Natural killer cell (primary cell): ENCODE measurements around the gene ANGEL2. TPM values are rescaled to one million over a fixed set of nuclear protein-coding genes. Genes with fewer than 3 reads are reported as not detected.

Experiments used
- ATAC-seq, 3 donors: fragments of 150-1000 bp in 2 of 3; fragments of 200-7000 bp in 1 of 3; cut with Tn5 transposase; 1 replicate in 1 of 3; 2 replicates in 2 of 3; pipeline ENCODE4 v1.10.0; 2021; ENCODE audit warnings: mild to moderate bottlenecking in 2 of 3, moderate library complexity in 2 of 3
- DNase-seq, 2 donors: peaks; one replicate each; pipeline versions ENCODE4 v3.0.0 to v3.0.0-alpha.2; 2013 to 2021; ENCODE audit warnings: mixed read lengths in 1 of 2
- H3K27ac ChIP-seq: one replicate; pipeline ENCODE4 v1.5.1; 2013; ENCODE audit warnings: mild to moderate bottlenecking, low read length
- H3K27me3 ChIP-seq: one replicate; pipeline ENCODE4 v1.6.1; 2013; ENCODE audit warnings: low read length; ENCODE audit not compliant: control insufficient read depth, insufficient read depth
- H3K36me3 ChIP-seq: one replicate; pipeline ENCODE4 v1.6.1; 2013; ENCODE audit warnings: low read length; ENCODE audit not compliant: control insufficient read depth, insufficient read depth
- H3K4me1 ChIP-seq: one replicate; pipeline ENCODE4 v1.6.1; 2013; ENCODE audit warnings: low read length; ENCODE audit not compliant: control insufficient read depth, insufficient read depth
- H3K4me3 ChIP-seq: one replicate; pipeline ENCODE4 v1.5.1; 2013; ENCODE audit warnings: low read length
- H3K9me3 ChIP-seq: one replicate; pipeline ENCODE4 v1.6.1; 2013; ENCODE audit warnings: low read length; ENCODE audit not compliant: control insufficient read depth, insufficient read depth
- H3K27ac Mint-ChIP-seq, 2 donors: one replicate each; pipeline ENCODE4 v1.8.0; 2022; ENCODE audit warnings: mild to moderate bottlenecking in 2 of 2, mixed read lengths in 2 of 2, moderate library complexity in 1 of 2
- H3K27me3 Mint-ChIP-seq, 2 donors: one replicate each; pipeline ENCODE4 v1.8.0; 2022; ENCODE audit warnings: low read depth in 2 of 2, mixed read lengths in 2 of 2
- H3K36me3 Mint-ChIP-seq: one replicate; pipeline ENCODE4 v1.8.0; 2022; ENCODE audit warnings: mixed read lengths
- H3K4me1 Mint-ChIP-seq, 2 donors: one replicate each; pipeline ENCODE4 v1.8.0; 2022; ENCODE audit warnings: mixed read lengths in 2 of 2
- H3K4me3 Mint-ChIP-seq: one replicate; pipeline ENCODE4 v1.8.0; 2022; ENCODE audit warnings: mild to moderate bottlenecking, moderate library complexity, mixed read lengths
- H3K9me3 Mint-ChIP-seq, 2 donors: one replicate each; pipeline ENCODE4 v1.8.0; 2022; ENCODE audit warnings: mixed read lengths in 2 of 2
- CTCF ChIP-seq: fragments of 200-600 bp; IDR thresholded peaks from one replicate; pipeline ENCODE4 v1.8.0; 2022; ENCODE audit warnings: antibody characterized with exemption
- WGBS: methylation state at CpG from one replicate; pipeline ENCODE4 v1.1.7; 2013; ENCODE audit warnings: missing lambda C conversion rate; ENCODE audit not compliant: insufficient coverage; 5-methylcytosine and 5-hydroxymethylcytosine counted together
- intact Hi-C: fragments of 100-400 bp; cut with micrococcal nuclease; formaldehyde crosslinking; loops from one replicate; pipeline ENCODE4 v1.14.2; 2022
- total RNA-seq, 4 donors: library from RNA; stranded (reverse); fragments of 120-200 nt in 1 of 4; gene quantifications; one replicate each; pipeline versions ENCODE4 v1.2.3 to v1.2.4, GENCODE V29; 2013 to 2022

ANGEL2 gene
- total RNA-seq, 3 donors from 2014 or later (not counting 1 experiment from before 2014, with no cell fraction given) = 68.1 to 75.3 (median 72.1) TPM

GRCh38 chr1:213057264-213058059, 41.8 kb upstream of the ANGEL2 start:
- Mint-ChIP-seq H3K27ac (no peak overlapping the region), H3K27me3 (no peaks in the 10 kb centered on the region), H3K36me3 (no peaks in the 10 kb centered on the region), H3K4me3 (no peak overlapping the region), H3K4me1 (peaks cover 33 to 47% of the 10 kb centered on the region in 2 donors), H3K9me3 (peaks cover 0 to 2% of the 10 kb centered on the region in 2 donors)
- DNase-seq (no peak), ATAC-seq (no peak)
- Histone ChIP-seq H3K4me1 (no peaks in the 10 kb centered on the region), H3K27me3 (no peaks in the 10 kb centered on the region), H3K9me3 (no peaks in the 10 kb centered on the region), H3K4me3 (no peak overlapping the region), H3K36me3 (no peaks in the 10 kb centered on the region), H3K27ac (no peak overlapping the region)
- WGBS = 88% methylated on average over 2 of the region's 5 CpGs
- intact Hi-C loops = no loop called here
- TF ChIP-seq CTCF = no peak

DNA sequence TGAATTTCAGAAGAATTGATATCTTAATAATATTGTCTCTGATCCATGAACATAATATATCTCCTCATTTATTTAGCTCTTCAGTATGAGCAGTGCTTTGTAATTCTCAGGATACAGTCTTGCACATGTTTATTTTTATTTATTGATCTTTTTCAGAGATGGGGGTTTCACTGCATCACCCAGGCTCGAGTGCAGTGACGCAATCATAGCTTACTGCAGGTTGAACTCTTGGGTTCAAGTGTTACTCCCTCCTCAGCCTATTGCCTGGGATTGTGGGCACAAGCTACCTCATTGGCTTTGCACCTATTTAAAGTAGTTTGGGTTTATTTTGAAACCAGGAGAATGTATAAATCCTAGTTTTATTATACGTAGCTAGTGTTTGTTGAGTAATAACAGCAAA, 40.1 kb upstream of the ANGEL2 start:
- no peaks in the 10 kb centered on the region for H3K27me3 Mint-ChIP-seq
- peaks cover 40 to 48% of the 10 kb centered on the region in 2 donors for H3K4me1 Mint-ChIP-seq
- ATAC-seq (no peak), DNase-seq (no peak)
- no peak overlapping the region for H3K4me3 Mint-ChIP-seq
- Histone ChIP-seq H3K4me1 (peaks cover 9% of the 10 kb centered on the region), H3K9me3 (no peaks in the 10 kb centered on the region), H3K4me3 (no peak overlapping the region), H3K27me3 (no peaks in the 10 kb centered on the region), H3K27ac (no peak overlapping the region), H3K36me3 (no peaks in the 10 kb centered on the region)
- WGBS = 73% methylated on average over 3 of the region's 3 CpGs
- H3K36me3 Mint-ChIP-seq = no peaks in the 10 kb centered on the region
- no peak for TF ChIP-seq CTCF
- H3K9me3 Mint-ChIP-seq = peaks cover 0 to 2% of the 10 kb centered on the region in 2 donors
- H3K27ac Mint-ChIP-seq = no peak overlapping the region
- intact Hi-C loops = no loop called here

- Histone ChIP-seq H3K27me3 (no peaks in the 10 kb centered on the region), H3K4me3 (no peak overlapping the region), H3K4me1 (peaks cover 13% of the 10 kb centered on the region), H3K27ac (no peak overlapping the region), H3K36me3 (no peaks in the 10 kb centered on the region), H3K9me3 (no peaks in the 10 kb centered on the region)
- Mint-ChIP-seq H3K36me3 (no peaks in the 10 kb centered on the region), H3K27ac (no peak overlapping the region), H3K9me3 (peaks cover 2 to 5% of the 10 kb centered on the region in 2 donors), H3K4me1 (peaks cover 48 to 56% of the 10 kb centered on the region in 2 donors), H3K4me3 (no peak overlapping the region), H3K27me3 (peaks cover 0 to 3% of the 10 kb centered on the region in 2 donors)
- intact Hi-C loops = loop anchor here (5.0 kb wide), 1 partner anchor 48 kb away; no protein-coding TSS in a partner anchor
- DNase-seq (no peak), ATAC-seq (no peak)
- no peak for TF ChIP-seq CTCF
Measured at GRCh38 chr1:213054733-213055591, 39.3 kb upstream of the ANGEL2 start.
